OCI-LY1 (cell line): ENCODE results near the gene SCGB1C2.

Experiments used
- EZH2 ChIP-seq: fragments of 200-600 bp; sonication (generic), shearing (Covaris generic); IDR thresholded peaks from 2 replicates; pipeline ENCODE4 v1.8.0; 2017; ENCODE audit warnings: borderline replicate concordance, mixed run types, mild to moderate bottlenecking, antibody characterized with exemption, low read length, moderate library complexity, mixed read lengths
- TF ChIP-seq, protein P1 (sequence below): fragments of 200-600 bp; sonication (generic), shearing (Covaris generic); IDR thresholded peaks from 2 replicates; pipeline ENCODE4 v1.5.1; 2017; ENCODE audit warnings: mild to moderate bottlenecking, antibody characterized with exemption, low read length, moderate library complexity, mixed read lengths

DNA sequence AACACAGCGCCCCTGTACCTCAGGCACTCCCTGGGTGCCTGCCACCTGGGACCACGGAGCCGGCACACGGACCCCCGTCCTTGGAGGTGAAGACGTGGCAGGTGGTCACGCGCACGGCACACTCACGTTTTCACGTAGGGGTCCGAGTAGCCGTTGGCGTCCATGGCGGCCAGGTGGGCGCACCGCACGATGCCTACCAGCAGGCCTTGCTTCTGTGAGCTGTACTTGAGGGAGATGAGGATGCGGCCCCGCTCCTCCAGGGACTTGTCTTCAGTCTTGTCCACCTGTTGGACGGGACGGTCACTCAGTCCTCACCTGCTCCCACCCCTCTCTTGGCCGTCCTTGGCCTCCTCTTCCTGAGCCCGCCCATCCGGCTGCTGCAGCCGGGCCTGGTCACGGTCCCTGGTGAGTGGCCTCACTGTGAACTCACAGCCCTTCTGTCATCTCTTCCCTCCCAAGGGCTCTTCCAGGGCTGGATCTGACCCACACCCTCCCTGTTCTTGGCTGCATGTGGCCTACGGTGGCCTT is 18.8 kb downstream of the SCGB1C2 start:
- no peak for TF ChIP-seq EZH2
- TF ChIP-seq, protein P1, sequence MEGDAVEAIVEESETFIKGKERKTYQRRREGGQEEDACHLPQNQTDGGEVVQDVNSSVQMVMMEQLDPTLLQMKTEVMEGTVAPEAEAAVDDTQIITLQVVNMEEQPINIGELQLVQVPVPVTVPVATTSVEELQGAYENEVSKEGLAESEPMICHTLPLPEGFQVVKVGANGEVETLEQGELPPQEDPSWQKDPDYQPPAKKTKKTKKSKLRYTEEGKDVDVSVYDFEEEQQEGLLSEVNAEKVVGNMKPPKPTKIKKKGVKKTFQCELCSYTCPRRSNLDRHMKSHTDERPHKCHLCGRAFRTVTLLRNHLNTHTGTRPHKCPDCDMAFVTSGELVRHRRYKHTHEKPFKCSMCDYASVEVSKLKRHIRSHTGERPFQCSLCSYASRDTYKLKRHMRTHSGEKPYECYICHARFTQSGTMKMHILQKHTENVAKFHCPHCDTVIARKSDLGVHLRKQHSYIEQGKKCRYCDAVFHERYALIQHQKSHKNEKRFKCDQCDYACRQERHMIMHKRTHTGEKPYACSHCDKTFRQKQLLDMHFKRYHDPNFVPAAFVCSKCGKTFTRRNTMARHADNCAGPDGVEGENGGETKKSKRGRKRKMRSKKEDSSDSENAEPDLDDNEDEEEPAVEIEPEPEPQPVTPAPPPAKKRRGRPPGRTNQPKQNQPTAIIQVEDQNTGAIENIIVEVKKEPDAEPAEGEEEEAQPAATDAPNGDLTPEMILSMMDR: no peak
